ENCODE data around the gene SERPINI2.
A peak's percentile ranks its signal among the peaks of the same experiment; 100 is the strongest.

The SERPINI2 gene

GRCh38 chr3:167409611-167410010, 64.2 kb downstream of the SERPINI2 start:
- in situ Hi-C loops (cut with HindIII; ENCODE audit: low pct_unique_long_range_greater_than_20kb, low sequenced_read_pairs), result no loop called here
- no peak for DNase-seq (ENCODE audit: low read depth in 1 of 2, low spot score in 1 of 2)
- TF ChIP-seq JUND (IDR thresholded peaks at IDR 0.05; ENCODE audit: low read depth), result no peak

DNA sequence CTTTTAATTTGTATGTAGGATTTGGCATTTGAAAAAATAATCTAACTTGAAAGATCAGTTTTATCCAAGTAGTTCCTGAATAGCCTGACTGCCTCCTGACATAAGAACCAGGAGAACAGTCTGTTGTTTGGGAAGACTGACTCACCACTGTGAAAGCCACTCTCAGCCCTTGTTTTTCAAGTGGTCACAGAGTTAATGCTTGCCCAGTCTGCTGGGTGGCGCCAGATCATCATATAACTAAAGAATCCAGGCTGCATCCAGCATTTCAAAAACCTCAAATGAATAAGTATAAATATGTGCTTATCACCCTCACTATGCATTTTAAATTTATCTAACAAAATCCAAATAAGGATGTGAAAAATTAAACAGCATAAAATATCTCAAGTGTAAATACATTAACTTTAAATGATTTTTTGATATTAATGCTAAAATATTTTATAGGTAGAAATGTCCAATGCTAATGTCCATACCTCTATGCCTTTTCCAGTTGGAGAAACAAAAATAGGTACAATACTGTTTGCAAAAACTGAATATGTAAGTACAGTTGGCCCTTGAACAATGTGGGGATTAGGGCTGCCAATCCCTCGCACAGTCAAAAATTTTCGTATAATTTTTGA, 66.9 kb downstream of the SERPINI2 start:
- in situ Hi-C loops (cut with HindIII; ENCODE audit: low pct_unique_long_range_greater_than_20kb, low sequenced_read_pairs), result no loop called here
- peak; percentile 46 to 88 for DNase-seq (ENCODE audit: low read depth in 1 of 2, low spot score in 1 of 2)
- no peak for TF ChIP-seq JUND (IDR thresholded peaks at IDR 0.05; ENCODE audit: low read depth)

DNA sequence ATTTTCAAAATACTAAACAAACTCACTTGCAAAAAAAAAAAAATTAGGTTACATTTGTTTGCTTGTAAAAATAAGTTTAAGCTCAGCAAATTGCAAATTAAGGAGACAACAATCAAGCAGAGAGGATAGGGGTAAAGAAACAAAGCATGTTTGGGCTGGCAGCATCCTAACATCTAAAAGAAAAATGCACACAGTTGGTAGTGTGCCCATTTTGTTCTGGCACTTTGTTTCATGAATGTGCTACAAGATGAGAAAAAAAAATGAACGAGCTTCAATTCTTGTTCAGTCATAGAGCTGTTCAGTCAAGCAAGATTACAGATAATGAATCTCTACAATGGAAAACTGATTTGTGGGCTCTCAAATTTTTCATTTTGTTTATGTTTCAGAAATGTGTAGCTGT, 76.0 kb downstream of the SERPINI2 start:
- no peak for TF ChIP-seq JUND (IDR thresholded peaks at IDR 0.05; ENCODE audit: low read depth)
- in situ Hi-C loops (cut with HindIII; ENCODE audit: low pct_unique_long_range_greater_than_20kb, low sequenced_read_pairs), result no loop called here
- no peak for DNase-seq (ENCODE audit: low read depth in 1 of 2, low spot score in 1 of 2)

GRCh38 chr3:167396075-167396474, 77.8 kb downstream of the SERPINI2 start:
- no peak for TF ChIP-seq JUND (IDR thresholded peaks at IDR 0.05; ENCODE audit: low read depth)
- in situ Hi-C loops (cut with HindIII; ENCODE audit: low pct_unique_long_range_greater_than_20kb, low sequenced_read_pairs), result no loop called here
- DNase-seq (ENCODE audit: low read depth in 1 of 2, low spot score in 1 of 2), result no peak

- DNase-seq (ENCODE audit: low read depth in 1 of 2, low spot score in 1 of 2), result peak in 1 of 2 experiments; percentile 14
- TF ChIP-seq JUND (IDR thresholded peaks at IDR 0.05; ENCODE audit: low read depth), result no peak
- in situ Hi-C loops (cut with HindIII; ENCODE audit: low pct_unique_long_range_greater_than_20kb, low sequenced_read_pairs), result no loop called here
Observed at GRCh38 chr3:167394003-167394402, 79.8 kb downstream of the SERPINI2 start.

Measured in T47D (cell line).